Immature natural killer cell (primary cell): Measurements from ENCODE around the gene NFATC4. TPM values are rescaled to one million over a fixed set of nuclear protein-coding genes. Genes with fewer than 3 reads are reported as not detected.
"Not testable (repeated sequence)": the region's sequence is repeated elsewhere in the genome, so short reads cannot be mapped to it uniquely, and the experiment has no call there.

Experiments used
- DNase-seq, 3 donors: peaks; one replicate each; pipeline ENCODE4 v3.0.0; 2022; ENCODE audit warnings: mixed read lengths in 1 of 3
- H3K27ac Mint-ChIP-seq, 6 donors: one replicate each; pipeline ENCODE4 v1.8.0; 2020; ENCODE audit warnings: mixed read lengths in 6 of 6, mild to moderate bottlenecking in 5 of 6, inconsistent platforms in 4 of 6, moderate library complexity in 3 of 6
- H3K27me3 Mint-ChIP-seq, 3 donors: one replicate each; pipeline ENCODE4 v1.8.0; 2020 to 2021; ENCODE audit warnings: low read depth in 3 of 3, mild to moderate bottlenecking in 3 of 3, mixed read lengths in 3 of 3, moderate library complexity in 3 of 3, inconsistent platforms in 1 of 3
- H3K36me3 Mint-ChIP-seq, 3 donors: one replicate each; pipeline ENCODE4 v1.8.0; 2020; ENCODE audit warnings: mixed read lengths in 3 of 3, inconsistent platforms in 2 of 3, mild to moderate bottlenecking in 2 of 3
- H3K4me1 Mint-ChIP-seq, 2 donors: one replicate each; pipeline ENCODE4 v1.8.0; 2020; ENCODE audit warnings: inconsistent platforms in 2 of 2, mild to moderate bottlenecking in 2 of 2, mixed read lengths in 2 of 2, moderate library complexity in 1 of 2
- H3K4me3 Mint-ChIP-seq, 5 donors: one replicate each; pipeline ENCODE4 v1.8.0; 2020; ENCODE audit warnings: mild to moderate bottlenecking in 5 of 5, mixed read lengths in 5 of 5, inconsistent platforms in 3 of 5, moderate library complexity in 3 of 5
- H3K9me3 Mint-ChIP-seq, 6 donors: one replicate each; pipeline ENCODE4 v1.8.0; 2020; ENCODE audit warnings: mild to moderate bottlenecking in 6 of 6, mixed read lengths in 6 of 6, inconsistent platforms in 4 of 6, moderate library complexity in 3 of 6
- polyA plus RNA-seq, 3 donors: library from polyadenylated mRNA; unstranded; fragments of 300-500 nt; fragmentation: Illumina TruSeq; gene quantifications; one replicate each; pipeline ENCODE4 v1.2.3, GENCODE V29; 2021

The NFATC4 gene
- polyA plus RNA-seq, 3 donors from 2014 or later, result not detected

GRCh38 chr14:24347134-24347533 is 20.9 kb upstream of the NFATC4 start:
- no peaks in the 10 kb centered on the region for H3K4me1 Mint-ChIP-seq
- no peak overlapping the region for H3K27ac Mint-ChIP-seq
- no peak overlapping the region for H3K4me3 Mint-ChIP-seq
- peaks cover 7 to 21% (median 9%) of the 10 kb centered on the region in 3 donors for H3K27me3 Mint-ChIP-seq
- no peaks in the 10 kb centered on the region for H3K9me3 Mint-ChIP-seq
- DNase-seq, result no peak
- H3K36me3 Mint-ChIP-seq, result no peaks in the 10 kb centered on the region

- Mint-ChIP-seq H3K4me1 (no peaks in the 10 kb centered on the region), H3K9me3 (no peaks in the 10 kb centered on the region), H3K36me3 (no peaks in the 10 kb centered on the region), H3K4me3 (no peak overlapping the region), H3K27ac (no peak overlapping the region), H3K27me3 (peaks cover 9 to 18% (median 11%) of the 10 kb centered on the region in 3 donors)
- no peak for DNase-seq
Measured at GRCh38 chr14:24348186-24348585, 19.8 kb upstream of the NFATC4 start.

- Mint-ChIP-seq H3K9me3 (peaks cover 0 to 3% (median 0%) of the 10 kb centered on the region in 6 donors), H3K4me3 (no peak overlapping the region), H3K4me1 (no peaks in the 10 kb centered on the region), H3K27me3 (peaks cover 9 to 18% (median 13%) of the 10 kb centered on the region in 3 donors), H3K36me3 (no peaks in the 10 kb centered on the region), H3K27ac (no peak overlapping the region)
- DNase-seq, result no peak
Measured at GRCh38 chr14:24349742-24350141, 18.2 kb upstream of the NFATC4 start.

DNA sequence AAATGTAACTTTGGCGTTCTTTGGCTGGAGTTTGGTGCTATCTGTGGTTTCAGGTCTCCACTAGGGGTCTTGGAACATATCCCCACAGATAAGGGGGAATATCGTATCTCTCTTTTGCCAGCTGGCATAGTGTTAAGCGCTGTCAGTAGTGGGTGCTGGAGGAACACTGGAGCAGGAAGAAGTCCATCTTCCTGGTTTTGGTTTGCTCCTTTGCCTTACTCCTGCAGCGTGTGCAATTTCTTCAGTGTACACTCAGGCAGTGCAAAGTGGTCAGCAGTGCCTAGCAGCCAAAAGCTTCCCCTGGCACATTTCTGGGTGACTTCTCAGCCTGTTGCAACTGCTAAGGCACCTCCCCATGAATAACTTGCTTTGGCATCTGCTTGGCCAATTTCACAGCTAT is 16.5 kb upstream of the NFATC4 start:
- H3K9me3 Mint-ChIP-seq, result peaks cover 0 to 3% (median 0%) of the 10 kb centered on the region in 6 donors
- no peaks in the 10 kb centered on the region for H3K4me1 Mint-ChIP-seq
- no peak overlapping the region for H3K4me3 Mint-ChIP-seq
- H3K36me3 Mint-ChIP-seq, result no peaks in the 10 kb centered on the region
- no peak for DNase-seq
- peaks cover 6 to 18% (median 11%) of the 10 kb centered on the region in 3 donors for H3K27me3 Mint-ChIP-seq
- H3K27ac Mint-ChIP-seq, result no peak overlapping the region

GRCh38 chr14:24353559-24354481 is 14.2 kb upstream of the NFATC4 start:
- Mint-ChIP-seq H3K4me1 (no peaks in the 10 kb centered on the region), H3K36me3 (no peaks in the 10 kb centered on the region), H3K27ac (no peak overlapping the region), H3K9me3 (peaks cover 0 to 3% (median 0%) of the 10 kb centered on the region in 6 donors), H3K27me3 (peaks cover 6 to 21% (median 8%) of the 10 kb centered on the region in 3 donors), H3K4me3 (no peak overlapping the region)
- no peak for DNase-seq

DNA sequence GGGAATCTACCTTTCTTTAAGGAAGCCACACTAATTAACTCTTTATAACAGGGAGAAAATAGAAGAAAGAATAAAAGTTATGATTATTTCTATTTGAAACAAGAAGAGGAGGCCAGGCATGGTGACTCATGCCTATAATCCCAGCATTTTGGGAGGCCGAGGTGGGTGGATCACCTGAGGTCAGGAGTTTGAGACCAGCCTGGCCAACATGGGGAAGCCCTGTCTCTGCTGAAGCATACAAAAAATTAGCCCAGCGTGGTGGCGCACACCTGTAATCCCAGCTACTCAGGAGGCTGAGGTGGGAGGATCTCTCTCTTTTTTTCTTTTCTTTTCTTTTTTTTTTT is 13.5 kb upstream of the NFATC4 start:
- DNase-seq, H3K4me1 Mint-ChIP-seq, H3K36me3 Mint-ChIP-seq, H3K9me3 Mint-ChIP-seq, H3K27ac Mint-ChIP-seq, H3K4me3 Mint-ChIP-seq: not testable (repeated sequence)
- peaks cover 6 to 19% (median 8%) of the 10 kb centered on the region in 3 donors for H3K27me3 Mint-ChIP-seq

- Mint-ChIP-seq H3K4me1 (no peaks in the 10 kb centered on the region), H3K9me3 (peaks cover 0 to 4% (median 0%) of the 10 kb centered on the region in 6 donors), H3K27ac (no peak overlapping the region), H3K27me3 (peaks cover 8 to 15% (median 12%) of the 10 kb centered on the region in 3 donors), H3K4me3 (no peak overlapping the region), H3K36me3 (peaks cover 0 to 3% (median 0%) of the 10 kb centered on the region in 3 donors)
- no peak for DNase-seq
Measured at GRCh38 chr14:24355009-24355408, 13.0 kb upstream of the NFATC4 start.

DNA sequence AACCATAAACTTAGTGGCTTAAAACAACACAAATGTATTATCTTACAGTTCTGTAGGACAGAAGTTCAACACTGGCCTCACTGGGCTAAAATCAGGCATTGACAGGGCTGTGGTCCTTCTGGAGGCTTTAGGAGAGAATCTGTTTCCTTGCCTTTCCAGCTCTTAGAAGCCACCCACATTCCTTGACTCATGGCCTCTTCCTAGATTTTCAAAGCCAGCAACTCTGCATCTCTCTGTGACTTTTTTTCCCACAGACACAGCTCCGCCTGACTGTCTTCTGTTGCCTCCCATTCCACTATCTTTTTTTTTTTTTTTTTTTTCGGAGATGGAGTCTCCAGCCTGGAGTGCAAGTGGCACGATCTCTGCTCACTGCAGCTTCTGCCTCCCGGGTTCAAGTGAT is 11.8 kb upstream of the NFATC4 start:
- Mint-ChIP-seq H3K36me3 (peaks cover 0 to 4% (median 3%) of the 10 kb centered on the region in 3 donors), H3K4me3 (no peak overlapping the region), H3K9me3 (peaks cover 0 to 5% (median 0%) of the 10 kb centered on the region in 6 donors), H3K27ac (no peak overlapping the region), H3K27me3 (peaks cover 4 to 10% (median 8%) of the 10 kb centered on the region in 3 donors), H3K4me1 (no peaks in the 10 kb centered on the region)
- no peak for DNase-seq

GRCh38 chr14:24360281-24360680 is 7.7 kb upstream of the NFATC4 start:
- H3K27me3 Mint-ChIP-seq, result peaks cover 4 to 12% (median 6%) of the 10 kb centered on the region in 3 donors
- H3K36me3 Mint-ChIP-seq, result peaks cover 0 to 4% (median 3%) of the 10 kb centered on the region in 3 donors
- no peak overlapping the region for H3K27ac Mint-ChIP-seq
- H3K4me1 Mint-ChIP-seq, result peaks cover 2% of the 10 kb centered on the region in 2 donors
- peaks cover 0 to 5% (median 0%) of the 10 kb centered on the region in 6 donors for H3K9me3 Mint-ChIP-seq
- no peak overlapping the region for H3K4me3 Mint-ChIP-seq
- DNase-seq, result no peak

GRCh38 chr14:24361326-24361725 is 6.7 kb upstream of the NFATC4 start:
- no peak for DNase-seq
- H3K4me1 Mint-ChIP-seq, result peaks cover 10 to 12% of the 10 kb centered on the region in 2 donors
- no peak overlapping the region for H3K27ac Mint-ChIP-seq
- H3K36me3 Mint-ChIP-seq, result peaks cover 0 to 4% (median 3%) of the 10 kb centered on the region in 3 donors
- no peak overlapping the region for H3K4me3 Mint-ChIP-seq
- peaks cover 0 to 5% (median 0%) of the 10 kb centered on the region in 6 donors for H3K9me3 Mint-ChIP-seq
- H3K27me3 Mint-ChIP-seq, result peaks cover 11 to 19% (median 15%) of the 10 kb centered on the region in 3 donors

DNA sequence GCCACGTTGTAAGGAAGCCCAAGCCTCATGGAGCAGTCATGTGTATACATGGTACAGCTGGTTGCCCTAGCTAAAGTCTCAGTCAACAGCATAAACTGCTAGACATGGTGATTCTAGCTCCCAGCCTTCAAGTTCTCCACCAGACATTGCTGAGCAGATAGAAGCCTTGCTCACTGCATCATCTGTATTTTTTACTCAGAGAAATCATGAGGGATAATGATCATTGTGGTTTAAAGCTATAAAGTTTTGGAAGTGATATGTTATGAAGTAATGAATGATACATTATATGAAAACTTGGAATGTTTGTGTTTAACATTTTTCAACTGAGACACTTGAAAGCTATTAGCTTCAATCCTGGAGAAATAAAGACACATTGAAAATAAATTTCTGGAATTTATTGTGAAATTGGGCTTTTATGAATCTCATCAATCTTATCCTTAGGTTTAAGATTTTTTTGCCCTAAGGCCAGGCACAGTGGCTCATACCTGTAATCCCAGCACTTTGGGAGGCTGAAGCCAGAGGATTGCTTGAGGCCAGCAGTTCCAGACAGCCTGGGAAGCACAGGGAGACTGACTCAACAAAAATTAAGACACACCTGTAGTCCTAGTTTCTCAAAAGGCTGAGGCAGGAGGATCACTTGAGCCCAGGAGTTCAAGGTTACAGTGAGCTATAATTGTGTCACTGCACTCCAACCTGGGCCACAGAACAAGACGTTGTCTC is 5.6 kb upstream of the NFATC4 start:
- H3K9me3 Mint-ChIP-seq, result peaks cover 0 to 5% (median 0%) of the 10 kb centered on the region in 6 donors
- peaks cover 15 to 26% (median 16%) of the 10 kb centered on the region in 3 donors for H3K27me3 Mint-ChIP-seq
- peaks cover 17 to 23% of the 10 kb centered on the region in 2 donors for H3K4me1 Mint-ChIP-seq
- H3K27ac Mint-ChIP-seq, result no peak overlapping the region
- no peak for DNase-seq
- H3K36me3 Mint-ChIP-seq, result peaks cover 0 to 4% (median 3%) of the 10 kb centered on the region in 3 donors
- H3K4me3 Mint-ChIP-seq, result no peak overlapping the region

DNA sequence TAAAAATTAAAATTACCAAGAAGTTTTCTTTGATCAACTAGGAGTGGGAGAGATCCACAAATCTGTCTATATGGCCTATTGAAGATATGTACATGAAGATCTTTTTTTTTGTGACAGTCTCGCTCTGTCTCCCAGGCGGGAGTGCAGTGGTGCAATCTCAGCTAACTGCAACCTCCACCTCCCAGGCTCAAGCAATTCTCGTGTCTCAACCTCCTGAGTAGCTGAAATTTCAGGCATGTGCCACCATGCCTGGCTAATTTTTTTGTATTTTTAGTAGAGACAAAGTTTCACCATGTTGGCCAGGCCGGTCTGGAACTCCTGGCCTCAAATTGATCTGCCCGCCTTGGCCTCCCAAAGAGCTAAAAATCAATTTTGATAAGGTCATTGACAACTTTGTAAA is 4.6 kb upstream of the NFATC4 start:
- Mint-ChIP-seq H3K9me3 (peaks cover 0 to 5% (median 0%) of the 10 kb centered on the region in 6 donors), H3K36me3 (peaks cover 0 to 4% (median 3%) of the 10 kb centered on the region in 3 donors), H3K27me3 (peaks cover 19 to 29% (median 21%) of the 10 kb centered on the region in 3 donors), H3K27ac (no peak overlapping the region), H3K4me3 (no peak overlapping the region), H3K4me1 (peaks cover 23 to 27% of the 10 kb centered on the region in 2 donors)
- no peak for DNase-seq

DNA sequence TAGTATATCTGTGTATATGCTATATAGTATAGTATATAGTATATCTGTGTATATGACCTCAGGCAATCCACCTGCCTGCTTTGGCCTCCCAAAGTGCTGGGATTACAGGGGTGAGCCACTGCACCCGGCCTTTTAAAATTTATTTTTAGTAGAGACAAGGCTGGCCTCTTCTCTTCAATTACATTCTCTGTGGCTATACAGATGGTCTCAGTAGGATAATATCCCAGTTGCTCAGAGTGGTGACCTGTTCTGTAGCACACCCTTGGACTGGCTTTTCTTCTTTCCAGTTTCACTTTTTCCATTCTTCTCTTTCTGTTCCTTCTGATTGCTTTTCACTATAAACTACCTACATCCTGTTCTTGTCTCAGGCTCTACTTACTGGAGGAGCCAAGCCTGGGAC is 3.1 kb upstream of the NFATC4 start:
- H3K4me1 Mint-ChIP-seq, result peaks cover 29 to 34% of the 10 kb centered on the region in 2 donors
- peaks cover 0 to 4% (median under 1%) of the 10 kb centered on the region in 3 donors for H3K36me3 Mint-ChIP-seq
- no peak for DNase-seq
- no peak overlapping the region for H3K4me3 Mint-ChIP-seq
- no peak overlapping the region for H3K27ac Mint-ChIP-seq
- H3K27me3 Mint-ChIP-seq, result peaks cover 19 to 27% (median 22%) of the 10 kb centered on the region in 3 donors
- peaks cover 0 to 4% (median 0%) of the 10 kb centered on the region in 6 donors for H3K9me3 Mint-ChIP-seq
